Endothelial cell of umbilical vein (primary cell): ENCODE results near the gene BCOR. TPM values are rescaled to one million over a fixed set of nuclear protein-coding genes. Genes with fewer than 3 reads are reported as not detected.

ENCODE experiments used
- BruUV-seq: library from RNA; stranded (reverse); fragments of 400-500 nt; replicated peaks from 2 replicates; lab custom pipeline; 2021; lab: Mats Ljungman, UMichigan
- CTCF ChIA-PET: fragments of 300-600, 350-600 bp; sonication (Branson Sonifier 250); formaldehyde crosslinking; loops from one replicate; lab custom pipeline; 2021; ENCODE audit warnings: antibody characterized with exemption, inconsistent platforms; lab: Charles Lee
- POLR2A ChIA-PET: fragments of 300-600, 350-600 bp; sonication (Branson Sonifier 250); formaldehyde crosslinking; loops from one replicate; lab custom pipeline; 2021; ENCODE audit warnings: antibody characterized with exemption, inconsistent platforms; lab: Charles Lee
- DNase-seq: peaks from one replicate; pipeline ENCODE4 v3.0.0-alpha.2; 2011; ENCODE audit warnings: low read depth, low spot score
- FAIRE-seq: peaks from 2 replicates; lab custom pipeline; 2011; peaks lifted over from hg19 to GRCh38; lab: Jason Lieb, UNC
- H2AFZ ChIP-seq: 2 replicates; pipeline ENCODE4 v1.6.0; 2012; ENCODE audit warnings: low read depth, low read length, control low read depth, inconsistent platforms
- H3K27ac ChIP-seq: 2 replicates; pipeline ENCODE4 v1.5.1; 2011; ENCODE audit warnings: low read depth, mild to moderate bottlenecking, control low read depth, low read length, moderate library complexity; ENCODE audit not compliant: insufficient read depth
- H3K27me3 ChIP-seq, 2 experiments: 2 replicates each; pipeline versions ENCODE4 v1.6.0 to v1.6.1; 2011; ENCODE audit warnings: low read length in 2 of 2, mixed read lengths in 1 of 2; ENCODE audit not compliant: control insufficient read depth in 2 of 2, insufficient read depth in 2 of 2
- H3K36me3 ChIP-seq, 2 experiments: 2 replicates in 1 of 2; 3 replicates in 1 of 2; pipeline ENCODE4 v1.5.1; 2011; ENCODE audit warnings: low read length in 2 of 2, mild to moderate bottlenecking in 1 of 2, moderate library complexity in 1 of 2; ENCODE audit not compliant: control insufficient read depth in 2 of 2, insufficient read depth in 2 of 2; ENCODE audit errors: extremely low read depth in 1 of 2
- H3K4me1 ChIP-seq: 3 replicates; pipeline ENCODE4 v1.5.1; 2011; ENCODE audit warnings: mild to moderate bottlenecking, low read length; ENCODE audit not compliant: control insufficient read depth, insufficient read depth; ENCODE audit errors: extremely low read depth
- H3K4me2 ChIP-seq: 2 replicates; pipeline ENCODE4 v1.6.1; 2011; ENCODE audit warnings: low read length, control low read depth, mixed read lengths; ENCODE audit not compliant: insufficient read depth
- H3K4me3 ChIP-seq, 3 experiments: fragments of 200-600 bp in 1 of 3; sonication (generic), shearing (Covaris generic) in 1 of 3; replicated peaks in 1 of 3; 2 replicates each; pipeline ENCODE4 v1.5.1; 2011 to 2016; ENCODE audit warnings: control low read depth in 3 of 3, low read length in 3 of 3, mild to moderate bottlenecking in 2 of 3, inconsistent platforms in 1 of 3, low read depth in 1 of 3, moderate library complexity in 1 of 3; ENCODE audit not compliant: insufficient read depth in 1 of 3
- H3K79me2 ChIP-seq: 2 replicates; pipeline ENCODE4 v1.6.0; 2012; ENCODE audit warnings: low read length, inconsistent platforms; ENCODE audit not compliant: control insufficient read depth, insufficient read depth
- H3K9ac ChIP-seq: replicated peaks from 2 replicates; pipeline ENCODE3; 2011; ENCODE audit warnings: low read length, control low read depth; ENCODE audit not compliant: insufficient read depth; ENCODE audit errors: extremely low read depth
- H3K9me1 ChIP-seq: replicated peaks from 3 replicates; pipeline ENCODE4 v1.6.0; 2011; ENCODE audit warnings: mild to moderate bottlenecking, low read length; ENCODE audit not compliant: control insufficient read depth, insufficient read depth; ENCODE audit errors: extremely low read depth
- H3K9me3 ChIP-seq: replicated peaks from 2 replicates; pipeline ENCODE4 v1.5.1; 2012; ENCODE audit warnings: low read length, inconsistent platforms; ENCODE audit not compliant: control insufficient read depth, insufficient read depth
- H4K20me1 ChIP-seq: replicated peaks from 2 replicates; pipeline ENCODE3; 2011; ENCODE audit warnings: mild to moderate bottlenecking, low read length; ENCODE audit not compliant: control insufficient read depth, insufficient read depth; ENCODE audit errors: extremely low read depth
- CTCF ChIP-seq, 2 donors: IDR thresholded peaks; 1 replicate in 1 of 2; 2 replicates in 1 of 2; pipeline ENCODE4 v1.5.1; 2011; ENCODE audit warnings: low read length in 2 of 2, mild to moderate bottlenecking in 2 of 2, moderate library complexity in 2 of 2, control low read depth in 1 of 2, inconsistent platforms in 1 of 2, low read depth in 1 of 2; ENCODE audit not compliant: insufficient read depth in 1 of 2; ENCODE audit errors: extremely low read depth in 1 of 2
- EZH2 ChIP-seq: IDR thresholded peaks from 2 replicates; pipeline ENCODE4 v1.6.1; 2012; ENCODE audit warnings: borderline replicate concordance, low read depth, mild to moderate bottlenecking, moderate library complexity, low read length, inconsistent platforms; ENCODE audit not compliant: severe bottlenecking
- JUN ChIP-seq: IDR thresholded peaks from 2 replicates; pipeline ENCODE4 v1.6.1; 2011; ENCODE audit warnings: borderline replicate concordance, low read depth; ENCODE audit not compliant: insufficient read length, insufficient read depth
- MYC ChIP-seq: IDR thresholded peaks from one replicate; pipeline ENCODE4 v1.6.1; 2011; ENCODE audit warnings: mild to moderate bottlenecking, low read depth, low read length
- dilution Hi-C: fragments of 300-500 bp; cut with MboI; formaldehyde crosslinking; loops from one replicate; pipeline ENCODE4 v1.15.0; 2019; ENCODE audit warnings: low sequenced_read_pairs; ENCODE audit not compliant: extremely low pct_ligation_motif_present
- intact Hi-C: fragments of 100-400 bp; cut with micrococcal nuclease; formaldehyde crosslinking; loops from one replicate; pipeline ENCODE4 v1.10.0; 2022
- polyA plus RNA-seq, 4 experiments: library from polyadenylated mRNA; depleted of rRNA in 3 of 4; stranded (reverse) in 3 of 4; unstranded in 1 of 4; fragments of >200 nt; gene quantifications; 2 replicates each; pipeline versions ENCODE4 v1.2.1 to v1.2.3, GENCODE V29; 2011 to 2012; ENCODE audit warnings: missing spikeins in 1 of 4
- total RNA-seq: library from RNA; stranded (reverse); gene quantifications from 2 replicates; pipeline ENCODE4 v1.2.3, GENCODE V29; 2021

BCOR gene
- total and polyA plus RNA-seq, 2 donors (not counting 3 experiments of a cell fraction or from before 2014, with no cell fraction given): 10.1 to 24.2 TPM

GRCh38 chrX:40090050-40090804 is 7.5 kb downstream of the BCOR start:
- Histone ChIP-seq H3K36me3 (no peaks in the 10 kb centered on the region), H2AFZ (no peak overlapping the region), H4K20me1 (no peaks in the 10 kb centered on the region), H3K27me3 (no peaks in the 10 kb centered on the region), H3K27ac (no peak overlapping the region), H3K4me3 (peak overlapping the region in 2 of 3 experiments; percentile 12 to 46), H3K4me1 (peaks cover 16% of the 10 kb centered on the region), H3K9ac (no peak overlapping the region), H3K4me2 (peak overlapping the region; percentile 57), H3K79me2 (peaks cover 75% of the 10 kb centered on the region), H3K9me1 (no peaks in the 10 kb centered on the region), H3K9me3 (no peaks in the 10 kb centered on the region)
- TF ChIP-seq JUN (no peak), MYC (no peak), EZH2 (no peak), CTCF (IDR thresholded peaks at IDR 0.05; ENCODE audit: extremely low read depth in 1 of 2, insufficient read depth in 1 of 2, low read depth in 1 of 2, low read length in 2 of 2) (no peak)
- ChIA-PET POLR2A (no interaction called here), CTCF (no interaction called here)
- peak; percentile 8 for DNase-seq
- no TSS peak for BruUV-seq
- dilution Hi-C loops: no loop called here
- peak; percentile 77 for FAIRE-seq
- intact Hi-C loops: loop anchor here (5.0 kb wide), 1 partner anchor 278 kb away; no protein-coding TSS in a partner anchor
